ENCODE results near the gene SCNM1.

DNA sequence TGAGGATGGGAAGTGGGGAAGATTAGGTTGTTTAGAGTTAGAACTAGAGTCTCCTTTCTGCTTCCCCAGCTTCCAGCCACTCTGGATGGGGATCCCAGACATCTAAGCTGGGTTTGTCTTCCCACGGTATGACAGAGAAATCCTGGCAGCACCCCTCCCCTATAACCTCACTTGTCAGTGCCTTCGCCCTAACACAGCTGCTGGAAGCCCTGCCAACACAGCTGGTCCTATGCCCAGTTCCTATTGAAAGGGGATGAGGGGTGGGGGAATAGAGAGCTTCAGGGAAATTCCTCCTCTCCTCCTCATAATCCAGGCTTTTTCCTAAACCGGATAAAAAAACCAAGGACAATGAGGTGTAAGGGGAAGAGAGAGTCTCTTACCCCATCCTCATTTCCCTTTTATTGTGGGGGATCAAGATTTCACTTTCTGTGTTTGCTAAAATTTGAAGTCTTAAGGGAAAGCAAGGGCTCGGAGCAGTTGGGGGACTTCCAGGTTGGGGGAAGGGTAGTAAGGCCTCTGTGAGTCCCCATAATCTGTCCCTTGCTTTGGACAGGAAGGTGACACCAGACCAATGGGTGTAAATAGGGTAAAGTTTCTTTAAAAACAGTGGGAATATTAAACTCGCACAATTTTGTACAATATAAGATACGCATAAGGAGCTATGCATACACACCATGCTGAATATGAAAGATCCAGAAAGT is 9.2 kb downstream of the SCNM1 start:
- no peak for TF ChIP-seq EZH2 (IDR thresholded peaks at IDR 0.05)
- no peak for TF ChIP-seq POLR2AphosphoS5 (IDR thresholded peaks at IDR 0.05; ENCODE audit: borderline replicate concordance, low read depth, low read length)

Data from SK-N-MC (cell line).